ENCODE data around the gene ARHGAP5. TPM values are rescaled to one million over a fixed set of nuclear protein-coding genes. Genes with fewer than 3 reads are reported as not detected.
A peak's percentile ranks its signal among the peaks of the same experiment; 100 is the strongest.

The ARHGAP5 gene, protein sequence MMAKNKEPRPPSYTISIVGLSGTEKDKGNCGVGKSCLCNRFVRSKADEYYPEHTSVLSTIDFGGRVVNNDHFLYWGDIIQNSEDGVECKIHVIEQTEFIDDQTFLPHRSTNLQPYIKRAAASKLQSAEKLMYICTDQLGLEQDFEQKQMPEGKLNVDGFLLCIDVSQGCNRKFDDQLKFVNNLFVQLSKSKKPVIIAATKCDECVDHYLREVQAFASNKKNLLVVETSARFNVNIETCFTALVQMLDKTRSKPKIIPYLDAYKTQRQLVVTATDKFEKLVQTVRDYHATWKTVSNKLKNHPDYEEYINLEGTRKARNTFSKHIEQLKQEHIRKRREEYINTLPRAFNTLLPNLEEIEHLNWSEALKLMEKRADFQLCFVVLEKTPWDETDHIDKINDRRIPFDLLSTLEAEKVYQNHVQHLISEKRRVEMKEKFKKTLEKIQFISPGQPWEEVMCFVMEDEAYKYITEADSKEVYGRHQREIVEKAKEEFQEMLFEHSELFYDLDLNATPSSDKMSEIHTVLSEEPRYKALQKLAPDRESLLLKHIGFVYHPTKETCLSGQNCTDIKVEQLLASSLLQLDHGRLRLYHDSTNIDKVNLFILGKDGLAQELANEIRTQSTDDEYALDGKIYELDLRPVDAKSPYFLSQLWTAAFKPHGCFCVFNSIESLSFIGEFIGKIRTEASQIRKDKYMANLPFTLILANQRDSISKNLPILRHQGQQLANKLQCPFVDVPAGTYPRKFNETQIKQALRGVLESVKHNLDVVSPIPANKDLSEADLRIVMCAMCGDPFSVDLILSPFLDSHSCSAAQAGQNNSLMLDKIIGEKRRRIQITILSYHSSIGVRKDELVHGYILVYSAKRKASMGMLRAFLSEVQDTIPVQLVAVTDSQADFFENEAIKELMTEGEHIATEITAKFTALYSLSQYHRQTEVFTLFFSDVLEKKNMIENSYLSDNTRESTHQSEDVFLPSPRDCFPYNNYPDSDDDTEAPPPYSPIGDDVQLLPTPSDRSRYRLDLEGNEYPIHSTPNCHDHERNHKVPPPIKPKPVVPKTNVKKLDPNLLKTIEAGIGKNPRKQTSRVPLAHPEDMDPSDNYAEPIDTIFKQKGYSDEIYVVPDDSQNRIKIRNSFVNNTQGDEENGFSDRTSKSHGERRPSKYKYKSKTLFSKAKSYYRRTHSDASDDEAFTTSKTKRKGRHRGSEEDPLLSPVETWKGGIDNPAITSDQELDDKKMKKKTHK (N-terminal part only)
- 74.0 TPM for polyA plus RNA-seq (2013, experiment 1 of 2)
- 83.5 TPM for polyA plus RNA-seq (2013, experiment 2 of 2)

DNA sequence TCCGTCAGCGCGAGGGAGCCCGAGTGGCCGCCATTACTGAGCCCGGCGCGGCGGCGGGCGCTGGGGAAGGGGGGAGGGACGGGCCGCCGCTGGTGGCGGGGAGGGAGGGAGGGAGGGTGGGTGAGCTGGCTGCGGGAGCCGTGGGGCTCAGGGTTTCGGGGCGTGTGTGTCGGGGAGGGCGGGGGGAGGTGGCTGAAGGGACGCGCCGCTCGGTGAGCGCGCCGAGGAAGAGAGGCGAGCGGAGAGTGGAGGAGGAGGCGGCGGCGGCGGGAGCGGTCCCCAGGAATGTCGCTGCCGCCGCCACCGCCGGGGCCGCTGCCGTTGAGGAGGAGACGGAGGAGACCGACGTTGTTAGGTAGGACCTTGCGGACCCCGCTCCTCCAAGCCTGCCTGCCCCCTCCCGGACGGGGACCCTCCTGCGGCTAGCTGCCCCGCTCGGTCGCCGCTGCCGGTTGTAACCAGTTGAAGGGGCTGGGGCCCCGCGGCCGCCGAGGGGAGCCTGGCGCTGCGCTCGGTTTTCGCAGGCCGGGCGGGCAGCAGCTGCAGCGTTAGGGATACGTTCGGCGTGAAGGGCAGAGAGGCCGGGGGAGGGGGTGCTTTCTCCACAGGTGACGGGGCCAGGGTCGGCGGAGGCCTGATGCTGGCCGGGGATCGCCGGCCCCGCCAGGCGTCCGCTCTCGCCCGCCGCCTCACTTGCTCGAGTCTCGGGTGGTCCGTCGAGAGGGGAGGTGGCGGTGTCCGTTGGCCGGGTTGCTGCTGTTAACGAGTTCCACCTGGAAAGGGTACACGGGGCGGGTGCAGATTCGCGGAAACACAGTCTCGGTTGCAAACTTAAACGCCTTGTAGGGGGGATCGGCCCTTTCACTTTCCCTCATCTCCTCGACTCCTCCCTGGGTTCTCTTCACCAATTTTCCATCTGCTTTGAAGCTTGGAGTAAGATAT is at the start of gene ARHGAP5:
Gene ARHGAP5 (plus strand): TSS at position 224 of the 942 bp plus-strand sequence. CDS start 13,366 bp downstream, outside the sequence.
- H3K4me1 ChIP-seq (ENCODE audit: control insufficient read depth, insufficient read depth, low read length, poor library complexity, severe bottlenecking), result peaks cover 4% of the 10 kb centered on the region
- peak within 1 kb of the TSS; percentile 97 for H3K27ac ChIP-seq (ENCODE audit: low read depth, low read length, severe bottlenecking)
- no peaks in the 10 kb centered on the region for H3K9me3 ChIP-seq (ENCODE audit: control insufficient read depth, low read length)
- 0 to 1% methylated on average over 63 to 66 of the region's 98 CpGs for WGBS, 2 experiments (ENCODE audit: insufficient coverage in 2 of 2)
- peak within 1 kb of the TSS; percentile 93 for H3K4me3 ChIP-seq (ENCODE audit: extremely low read depth, insufficient read depth, low read length, poor library complexity, severe bottlenecking)
- peaks cover 5% of the 10 kb centered on the region for H3K36me3 ChIP-seq (ENCODE audit: control insufficient read depth, insufficient read depth, low read length)

DNA sequence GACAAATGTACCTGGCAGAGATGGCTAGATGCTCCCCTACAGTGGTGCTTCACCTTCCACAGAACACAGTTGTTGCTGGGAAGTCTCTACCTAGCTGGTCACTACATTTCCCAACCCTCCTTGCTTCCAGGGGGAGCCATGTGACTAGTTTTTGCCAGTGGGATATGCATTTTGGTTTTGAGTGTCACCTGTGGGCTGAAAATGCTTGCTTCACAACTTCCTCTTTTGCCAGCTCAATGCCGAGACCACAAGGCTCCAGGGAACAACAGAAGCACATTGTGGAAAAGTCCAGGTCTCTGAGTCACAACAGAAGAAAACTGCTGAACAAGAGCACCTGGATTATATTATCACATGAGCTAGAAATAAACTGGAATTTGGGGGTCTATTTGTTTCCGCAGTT is 48.5 kb upstream of the ARHGAP5 start:
- Histone ChIP-seq H3K4me1 (ENCODE audit: control insufficient read depth, insufficient read depth, low read length, poor library complexity, severe bottlenecking) (no peaks in the 10 kb centered on the region), H3K4me3 (ENCODE audit: extremely low read depth, insufficient read depth, low read length, poor library complexity, severe bottlenecking) (no peak overlapping the region), H3K9me3 (ENCODE audit: control insufficient read depth, low read length) (no peaks in the 10 kb centered on the region), H3K27ac (ENCODE audit: low read depth, low read length, severe bottlenecking) (no peak overlapping the region), H3K36me3 (ENCODE audit: control insufficient read depth, insufficient read depth, low read length) (no peaks in the 10 kb centered on the region)
- WGBS, 2 experiments (ENCODE audit: insufficient coverage in 2 of 2), result 89 to 100% methylated on average over 1 of the region's 2 CpGs

DNA sequence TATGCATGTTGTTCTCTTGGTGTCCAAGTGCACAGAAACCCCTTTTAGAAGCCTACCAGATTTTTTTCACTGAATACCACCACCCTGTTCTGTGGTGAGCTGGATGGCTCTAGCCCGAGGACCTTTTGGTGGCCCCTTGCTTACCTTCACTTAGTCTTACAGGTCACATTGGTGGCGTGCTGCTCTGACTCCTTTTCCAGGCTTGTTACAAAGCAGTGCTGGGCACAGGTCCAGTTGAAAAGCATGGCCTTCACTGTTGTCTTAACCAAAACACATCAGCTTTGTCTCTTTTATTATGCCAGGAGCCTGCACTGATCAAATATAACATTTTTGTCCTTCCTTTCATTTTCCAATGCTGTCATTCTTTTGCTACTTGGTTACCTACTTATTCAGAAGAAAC is 43.6 kb upstream of the ARHGAP5 start:
- H3K4me3 ChIP-seq (ENCODE audit: extremely low read depth, insufficient read depth, low read length, poor library complexity, severe bottlenecking), result no peak overlapping the region
- WGBS, 2 experiments (ENCODE audit: insufficient coverage in 2 of 2), result 92 to 94% methylated on average over 2 of the region's 2 CpGs
- no peaks in the 10 kb centered on the region for H3K9me3 ChIP-seq (ENCODE audit: control insufficient read depth, low read length)

DNA sequence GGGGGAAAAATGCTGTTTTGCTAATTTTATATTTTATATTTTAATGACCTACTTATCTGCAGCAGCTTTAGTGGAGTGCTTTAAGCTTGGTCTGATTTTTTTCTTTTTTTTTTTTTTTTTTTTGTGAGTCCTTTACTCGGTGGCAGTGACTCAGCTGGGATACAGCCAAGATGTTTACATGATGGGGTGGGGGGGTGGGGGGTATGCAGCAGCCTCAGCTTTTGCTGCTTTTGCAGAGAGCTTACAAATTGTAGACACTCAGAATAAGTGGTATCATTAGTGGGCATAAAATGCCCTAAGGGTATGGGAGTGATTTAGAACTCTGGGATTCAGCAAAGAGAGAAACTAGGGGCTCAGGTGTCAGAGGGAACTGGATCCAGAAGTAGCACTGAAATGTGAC is 38.2 kb upstream of the ARHGAP5 start:
- WGBS, 2 experiments (ENCODE audit: insufficient coverage in 2 of 2), result no CpG with 5 or more reads among the region's 1 CpG
- Histone ChIP-seq H3K4me3 (ENCODE audit: extremely low read depth, insufficient read depth, low read length, poor library complexity, severe bottlenecking) (no peak overlapping the region), H3K36me3 (ENCODE audit: control insufficient read depth, insufficient read depth, low read length) (no peaks in the 10 kb centered on the region), H3K27ac (ENCODE audit: low read depth, low read length, severe bottlenecking) (no peak overlapping the region), H3K9me3 (ENCODE audit: control insufficient read depth, low read length) (no peaks in the 10 kb centered on the region), H3K4me1 (ENCODE audit: control insufficient read depth, insufficient read depth, low read length, poor library complexity, severe bottlenecking) (peaks cover 11% of the 10 kb centered on the region)

More for the DNA sequence above, 43.6 kb upstream of the ARHGAP5 start:
- no peaks in the 10 kb centered on the region for H3K36me3 ChIP-seq (ENCODE audit: control insufficient read depth, insufficient read depth, low read length)
- H3K27ac ChIP-seq (ENCODE audit: low read depth, low read length, severe bottlenecking), result no peak overlapping the region
- peaks cover 6% of the 10 kb centered on the region for H3K4me1 ChIP-seq (ENCODE audit: control insufficient read depth, insufficient read depth, low read length, poor library complexity, severe bottlenecking)

DNA sequence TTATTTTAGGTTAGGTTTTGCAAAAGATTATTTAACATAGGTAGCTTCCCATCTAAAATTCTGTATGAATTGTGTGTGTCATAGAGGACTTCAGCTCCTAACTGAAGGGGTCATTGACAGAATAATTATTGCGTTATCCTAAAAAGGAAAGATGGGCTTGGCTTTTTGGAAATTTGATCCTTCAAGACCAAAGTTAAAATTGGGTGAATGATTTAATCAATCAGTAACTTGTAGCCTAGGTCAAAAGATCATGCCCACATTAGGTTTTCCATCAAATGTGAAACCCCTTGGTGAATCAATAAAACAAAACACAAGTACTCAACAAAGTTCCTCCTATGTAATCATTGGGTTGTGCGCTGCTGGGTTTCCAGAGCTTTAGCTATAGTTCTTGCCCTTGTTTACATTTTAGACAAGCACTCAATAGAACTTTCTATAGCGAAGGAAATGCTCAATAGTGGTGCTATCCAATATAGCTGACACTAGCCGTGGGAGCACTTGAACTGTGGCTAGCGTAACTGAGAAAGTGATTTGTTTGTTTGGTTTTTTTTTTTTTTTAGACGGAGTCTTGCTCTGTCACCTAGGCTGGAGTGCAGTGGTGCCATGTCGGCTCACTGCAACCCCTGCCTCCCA is 37.6 kb upstream of the ARHGAP5 start:
- 80 to 84% methylated on average over 5 to 7 of the region's 7 CpGs for WGBS, 2 experiments (ENCODE audit: insufficient coverage in 2 of 2)
- H3K36me3 ChIP-seq (ENCODE audit: control insufficient read depth, insufficient read depth, low read length), result no peaks in the 10 kb centered on the region
- no peak overlapping the region for H3K27ac ChIP-seq (ENCODE audit: low read depth, low read length, severe bottlenecking)
- no peak overlapping the region for H3K4me3 ChIP-seq (ENCODE audit: extremely low read depth, insufficient read depth, low read length, poor library complexity, severe bottlenecking)
- H3K9me3 ChIP-seq (ENCODE audit: control insufficient read depth, low read length), result no peaks in the 10 kb centered on the region
- peaks cover 11% of the 10 kb centered on the region for H3K4me1 ChIP-seq (ENCODE audit: control insufficient read depth, insufficient read depth, low read length, poor library complexity, severe bottlenecking)

DNA sequence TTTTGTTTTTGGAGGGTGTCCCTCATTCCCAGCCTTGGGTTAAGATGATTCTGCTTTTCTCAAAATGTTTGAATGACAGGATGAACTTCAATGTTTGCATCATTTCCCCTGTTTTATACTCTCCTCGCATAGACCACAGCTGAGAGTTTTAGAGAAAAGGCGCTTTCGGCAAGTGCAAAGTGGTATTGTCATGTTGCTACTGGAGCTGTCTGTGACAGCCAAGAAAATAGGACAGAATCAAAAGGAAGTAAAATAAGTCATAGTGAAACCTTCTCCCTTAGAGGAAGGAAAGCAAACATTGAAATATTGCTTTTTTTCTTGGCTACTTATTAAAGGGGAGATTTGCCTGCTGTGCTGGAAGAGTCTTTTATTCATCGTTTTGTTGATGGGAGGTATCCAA is 33.5 kb upstream of the ARHGAP5 start:
- no peak overlapping the region for H3K27ac ChIP-seq (ENCODE audit: low read depth, low read length, severe bottlenecking)
- no peak overlapping the region for H3K4me3 ChIP-seq (ENCODE audit: extremely low read depth, insufficient read depth, low read length, poor library complexity, severe bottlenecking)
- H3K4me1 ChIP-seq (ENCODE audit: control insufficient read depth, insufficient read depth, low read length, poor library complexity, severe bottlenecking), result peaks cover 5% of the 10 kb centered on the region
- no peaks in the 10 kb centered on the region for H3K9me3 ChIP-seq (ENCODE audit: control insufficient read depth, low read length)
- no peaks in the 10 kb centered on the region for H3K36me3 ChIP-seq (ENCODE audit: control insufficient read depth, insufficient read depth, low read length)
- WGBS, 2 experiments (ENCODE audit: insufficient coverage in 2 of 2), result 100% methylated on average over 1 to 3 of the region's 4 CpGs

DNA sequence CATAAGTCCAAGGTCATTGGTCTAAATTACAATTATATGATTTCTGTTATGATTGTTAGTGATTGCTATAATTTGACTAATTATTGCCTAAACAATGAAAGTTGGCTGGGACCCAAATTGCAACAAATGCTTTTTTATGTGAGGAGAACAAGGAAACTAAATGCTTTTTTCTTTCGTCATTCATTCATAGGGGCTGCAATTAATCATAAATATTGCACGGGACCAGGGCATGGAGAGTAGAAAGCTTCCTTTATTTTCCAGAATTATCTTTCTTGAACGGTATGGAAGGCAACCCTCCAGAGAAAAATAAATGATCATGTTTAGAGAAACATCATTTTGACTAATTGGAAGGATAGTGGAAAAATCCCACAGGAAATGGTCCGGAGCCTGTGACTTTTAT is 32.6 kb upstream of the ARHGAP5 start:
- H3K4me3 ChIP-seq (ENCODE audit: extremely low read depth, insufficient read depth, low read length, poor library complexity, severe bottlenecking), result no peak overlapping the region
- WGBS, 2 experiments (ENCODE audit: insufficient coverage in 2 of 2), result 100% methylated on average over 1 to 2 of the region's 4 CpGs
- no peak overlapping the region for H3K27ac ChIP-seq (ENCODE audit: low read depth, low read length, severe bottlenecking)
- no peaks in the 10 kb centered on the region for H3K36me3 ChIP-seq (ENCODE audit: control insufficient read depth, insufficient read depth, low read length)
- H3K4me1 ChIP-seq (ENCODE audit: control insufficient read depth, insufficient read depth, low read length, poor library complexity, severe bottlenecking), result peaks cover 1% of the 10 kb centered on the region
- H3K9me3 ChIP-seq (ENCODE audit: control insufficient read depth, low read length), result no peaks in the 10 kb centered on the region

DNA sequence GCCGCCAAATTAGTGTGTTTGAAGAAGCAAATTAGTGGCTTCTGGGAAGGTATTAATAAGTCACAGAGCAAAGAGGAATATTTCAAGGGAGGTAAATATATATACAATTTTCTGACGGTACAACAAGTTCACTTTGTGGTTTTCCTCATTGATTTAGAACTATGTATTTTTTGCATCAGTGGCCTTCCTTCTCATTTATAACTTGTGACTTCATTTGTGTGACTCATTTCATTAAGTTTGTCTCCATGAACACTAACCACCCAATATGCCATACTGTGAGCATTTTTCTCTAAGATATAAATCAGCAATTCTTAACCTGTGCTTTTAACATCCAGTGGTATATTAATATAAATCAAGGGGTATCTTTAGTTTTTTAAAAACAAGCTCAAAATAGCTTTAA is 29.3 kb upstream of the ARHGAP5 start:
- Histone ChIP-seq H3K4me3 (ENCODE audit: extremely low read depth, insufficient read depth, low read length, poor library complexity, severe bottlenecking) (no peak overlapping the region), H3K27ac (ENCODE audit: low read depth, low read length, severe bottlenecking) (no peak overlapping the region), H3K9me3 (ENCODE audit: control insufficient read depth, low read length) (no peaks in the 10 kb centered on the region), H3K36me3 (ENCODE audit: control insufficient read depth, insufficient read depth, low read length) (no peaks in the 10 kb centered on the region), H3K4me1 (ENCODE audit: control insufficient read depth, insufficient read depth, low read length, poor library complexity, severe bottlenecking) (no peaks in the 10 kb centered on the region)
- no CpG with 5 or more reads among the region's 2 CpGs for WGBS, 2 experiments (ENCODE audit: insufficient coverage in 2 of 2)

DNA sequence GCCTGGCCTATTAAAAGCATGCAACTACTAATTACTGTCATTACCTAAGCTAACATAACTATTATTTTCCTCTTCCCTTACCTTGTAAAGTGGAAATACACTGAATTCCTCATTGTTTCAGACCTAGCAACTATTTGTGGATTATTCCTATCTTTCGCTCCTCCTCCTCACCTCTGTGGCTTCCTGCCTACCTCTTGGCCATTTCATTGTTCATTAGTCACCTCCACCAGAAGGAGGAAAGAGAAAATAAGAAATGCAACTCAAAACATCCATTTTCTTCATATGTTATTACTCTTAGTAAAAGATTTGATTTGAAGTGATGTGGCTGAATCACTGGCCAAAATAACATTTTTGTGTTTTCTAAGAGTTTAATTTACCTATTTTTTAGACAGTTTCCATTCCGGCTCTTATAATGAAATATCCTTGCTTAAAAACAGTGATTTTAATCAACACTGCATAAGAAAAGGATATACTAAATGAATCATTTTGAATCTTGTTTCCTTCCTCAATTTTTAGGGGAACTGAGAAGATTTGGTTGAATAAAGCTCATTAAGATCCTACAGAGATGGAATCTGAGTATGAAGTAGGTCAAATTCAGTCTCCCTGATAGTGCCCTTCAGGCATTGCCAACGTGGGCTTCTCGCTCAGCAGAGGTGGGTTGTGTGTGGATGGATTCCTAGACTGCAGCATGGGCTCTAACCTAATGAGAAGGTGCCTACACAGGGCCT is 27.6 kb upstream of the ARHGAP5 start:
- H3K4me3 ChIP-seq (ENCODE audit: extremely low read depth, insufficient read depth, low read length, poor library complexity, severe bottlenecking), result no peak overlapping the region
- H3K4me1 ChIP-seq (ENCODE audit: control insufficient read depth, insufficient read depth, low read length, poor library complexity, severe bottlenecking), result no peaks in the 10 kb centered on the region
- 90% methylated on average over 2 of the region's 4 CpGs; no CpG with 5 or more reads in 1 of the 2 experiments for WGBS, 2 experiments (ENCODE audit: insufficient coverage in 2 of 2)
- H3K27ac ChIP-seq (ENCODE audit: low read depth, low read length, severe bottlenecking), result no peak overlapping the region
- H3K9me3 ChIP-seq (ENCODE audit: control insufficient read depth, low read length), result peaks cover 4% of the 10 kb centered on the region
- no peaks in the 10 kb centered on the region for H3K36me3 ChIP-seq (ENCODE audit: control insufficient read depth, insufficient read depth, low read length)
